ENCODE results near the gene ARF6. TPM values are rescaled to one million over a fixed set of nuclear protein-coding genes. Genes with fewer than 3 reads are reported as not detected.

Gene ARF6
- total RNA-seq, 3 donors from 2014 or later (not counting 1 experiment from before 2014, with no cell fraction given) = 124 to 132 (median 128) TPM

DNA sequence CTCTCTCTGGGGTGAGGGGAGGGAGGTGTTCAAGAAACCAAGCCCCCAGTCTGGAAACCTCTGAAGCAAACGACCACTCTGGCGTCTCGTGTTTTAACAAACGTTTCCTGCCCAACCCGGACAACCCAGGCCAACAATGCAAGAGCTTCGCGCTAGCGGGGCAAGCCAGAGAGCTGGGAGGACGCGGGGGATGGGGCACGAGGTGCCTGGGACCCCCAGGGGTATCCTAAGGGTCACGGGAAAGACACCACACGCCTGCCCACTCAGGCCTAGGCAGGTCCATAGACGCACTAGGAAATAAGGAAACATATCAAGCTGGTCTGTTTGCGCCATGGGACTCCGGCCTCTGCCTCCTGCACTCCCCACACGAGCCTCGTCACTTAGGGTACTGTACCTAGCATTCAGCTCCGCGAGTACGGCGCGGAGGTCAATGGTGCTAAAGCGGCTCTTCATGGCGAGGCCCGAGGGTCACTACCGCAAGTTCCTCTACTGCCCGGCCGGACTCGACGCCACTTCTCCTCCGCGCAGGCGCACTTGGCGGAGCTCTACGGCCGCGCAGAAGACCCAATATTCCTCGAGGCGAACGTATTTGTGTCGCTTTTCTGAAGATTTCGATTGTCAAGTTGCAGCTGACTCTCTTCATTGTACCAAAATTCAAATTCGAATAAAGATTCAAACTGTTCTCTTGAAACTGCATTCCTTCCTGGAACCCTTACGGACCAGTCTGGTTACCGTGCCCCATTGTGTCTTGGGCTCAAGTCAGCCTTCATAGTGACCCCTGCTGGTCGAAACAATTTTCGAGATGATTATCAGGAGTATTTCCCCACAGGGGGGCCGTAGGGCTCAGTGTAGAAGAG is 40.4 kb upstream of the ARF6 start, which contains the start of gene NEMF:
NEMF (minus strand) TSS at position 488 of the 857 bp plus-strand sequence; CDS start at position 453, 35 bp downstream.
- Histone ChIP-seq H3K36me3 (ENCODE audit: control insufficient read depth, insufficient read depth, low read length) (peaks cover 21% of the 10 kb centered on the region), H3K9me3 (ENCODE audit: control insufficient read depth, insufficient read depth, low read length) (no peaks in the 10 kb centered on the region), H3K27ac (ENCODE audit: low read length) (peak within 1 kb of the TSS; percentile 86), H3K4me1 (ENCODE audit: control insufficient read depth, insufficient read depth, low read length) (peaks cover 13% of the 10 kb centered on the region), H3K4me3 (ENCODE audit: low read length) (peak within 1 kb of the TSS; percentile 84), H3K27me3 (ENCODE audit: control insufficient read depth, insufficient read depth, low read length) (no peaks in the 10 kb centered on the region)
- DNase-seq (peak; percentile 71 to 93), ATAC-seq (peak; percentile 81 to 90 (median 82))
- H3K4me3 Mint-ChIP-seq = peak within 1 kb of the TSS; percentile 92
- WGBS (ENCODE audit: insufficient coverage) = under 1% methylated on average over 49 of the region's 49 CpGs
- no peaks in the 10 kb centered on the region for H3K9me3 Mint-ChIP-seq
- H3K36me3 Mint-ChIP-seq = peaks cover 6% of the 10 kb centered on the region
- no peaks in the 10 kb centered on the region for H3K27me3 Mint-ChIP-seq (ENCODE audit: low read depth in 2 of 2)
- H3K27ac Mint-ChIP-seq = peak within 1 kb of the TSS; percentile 93 to 98
- H3K4me1 Mint-ChIP-seq = peaks cover 38 to 45% of the 10 kb centered on the region in 2 donors
- intact Hi-C loops (cut with micrococcal nuclease) = loop anchor here (1.0 to 2.0 kb wide), 4 partner anchors 10 to 680 kb away; partner anchors contain the start of genes DNAAF2 and MAP4K5
- TF ChIP-seq, protein P1, sequence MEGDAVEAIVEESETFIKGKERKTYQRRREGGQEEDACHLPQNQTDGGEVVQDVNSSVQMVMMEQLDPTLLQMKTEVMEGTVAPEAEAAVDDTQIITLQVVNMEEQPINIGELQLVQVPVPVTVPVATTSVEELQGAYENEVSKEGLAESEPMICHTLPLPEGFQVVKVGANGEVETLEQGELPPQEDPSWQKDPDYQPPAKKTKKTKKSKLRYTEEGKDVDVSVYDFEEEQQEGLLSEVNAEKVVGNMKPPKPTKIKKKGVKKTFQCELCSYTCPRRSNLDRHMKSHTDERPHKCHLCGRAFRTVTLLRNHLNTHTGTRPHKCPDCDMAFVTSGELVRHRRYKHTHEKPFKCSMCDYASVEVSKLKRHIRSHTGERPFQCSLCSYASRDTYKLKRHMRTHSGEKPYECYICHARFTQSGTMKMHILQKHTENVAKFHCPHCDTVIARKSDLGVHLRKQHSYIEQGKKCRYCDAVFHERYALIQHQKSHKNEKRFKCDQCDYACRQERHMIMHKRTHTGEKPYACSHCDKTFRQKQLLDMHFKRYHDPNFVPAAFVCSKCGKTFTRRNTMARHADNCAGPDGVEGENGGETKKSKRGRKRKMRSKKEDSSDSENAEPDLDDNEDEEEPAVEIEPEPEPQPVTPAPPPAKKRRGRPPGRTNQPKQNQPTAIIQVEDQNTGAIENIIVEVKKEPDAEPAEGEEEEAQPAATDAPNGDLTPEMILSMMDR (IDR thresholded peaks at IDR 0.05) = peak; percentile 80

DNA sequence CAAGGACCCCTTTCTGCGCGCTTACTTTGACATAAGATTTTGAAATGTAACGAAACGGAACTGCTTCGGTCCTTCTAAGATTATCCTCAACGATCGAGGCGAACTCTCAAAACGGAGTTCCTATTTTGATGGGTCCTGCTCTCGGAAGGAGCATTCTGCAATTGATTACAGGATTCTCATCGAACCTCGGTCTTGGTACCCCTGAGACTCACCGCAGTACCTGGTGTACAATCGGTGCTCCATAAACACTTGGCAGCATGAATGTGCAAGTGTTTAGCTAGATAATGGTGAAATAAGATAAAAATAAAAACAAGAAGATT is 39.8 kb upstream of the ARF6 start:
- intact Hi-C loops (cut with micrococcal nuclease) = loop anchor here (1.0 to 2.0 kb wide), 4 partner anchors 9 to 680 kb away; partner anchors contain the start of genes DNAAF2 and MAP4K5
- H3K9me3 Mint-ChIP-seq = no peaks in the 10 kb centered on the region
- peak in 1 of 3 donors; percentile 3 for ATAC-seq
- H3K27ac ChIP-seq (ENCODE audit: low read length) = peak overlapping the region; percentile 86
- H3K36me3 Mint-ChIP-seq = peaks cover 6% of the 10 kb centered on the region
- peak overlapping the region; percentile 93 to 98 for H3K27ac Mint-ChIP-seq
- DNase-seq = no peak
- no peaks in the 10 kb centered on the region for H3K27me3 Mint-ChIP-seq (ENCODE audit: low read depth in 2 of 2)
- peaks cover 13% of the 10 kb centered on the region for H3K4me1 ChIP-seq (ENCODE audit: control insufficient read depth, insufficient read depth, low read length)
- peak overlapping the region; percentile 84 for H3K4me3 ChIP-seq (ENCODE audit: low read length)
- H3K9me3 ChIP-seq (ENCODE audit: control insufficient read depth, insufficient read depth, low read length) = no peaks in the 10 kb centered on the region
- under 1% methylated on average over 14 of the region's 14 CpGs for WGBS (ENCODE audit: insufficient coverage)
- peaks cover 19% of the 10 kb centered on the region for H3K36me3 ChIP-seq (ENCODE audit: control insufficient read depth, insufficient read depth, low read length)
- H3K4me1 Mint-ChIP-seq = peaks cover 38 to 45% of the 10 kb centered on the region in 2 donors
- no peaks in the 10 kb centered on the region for H3K27me3 ChIP-seq (ENCODE audit: control insufficient read depth, insufficient read depth, low read length)
- TF ChIP-seq, protein P1 (IDR thresholded peaks at IDR 0.05) = peak; percentile 28
- peak overlapping the region; percentile 92 for H3K4me3 Mint-ChIP-seq

DNA sequence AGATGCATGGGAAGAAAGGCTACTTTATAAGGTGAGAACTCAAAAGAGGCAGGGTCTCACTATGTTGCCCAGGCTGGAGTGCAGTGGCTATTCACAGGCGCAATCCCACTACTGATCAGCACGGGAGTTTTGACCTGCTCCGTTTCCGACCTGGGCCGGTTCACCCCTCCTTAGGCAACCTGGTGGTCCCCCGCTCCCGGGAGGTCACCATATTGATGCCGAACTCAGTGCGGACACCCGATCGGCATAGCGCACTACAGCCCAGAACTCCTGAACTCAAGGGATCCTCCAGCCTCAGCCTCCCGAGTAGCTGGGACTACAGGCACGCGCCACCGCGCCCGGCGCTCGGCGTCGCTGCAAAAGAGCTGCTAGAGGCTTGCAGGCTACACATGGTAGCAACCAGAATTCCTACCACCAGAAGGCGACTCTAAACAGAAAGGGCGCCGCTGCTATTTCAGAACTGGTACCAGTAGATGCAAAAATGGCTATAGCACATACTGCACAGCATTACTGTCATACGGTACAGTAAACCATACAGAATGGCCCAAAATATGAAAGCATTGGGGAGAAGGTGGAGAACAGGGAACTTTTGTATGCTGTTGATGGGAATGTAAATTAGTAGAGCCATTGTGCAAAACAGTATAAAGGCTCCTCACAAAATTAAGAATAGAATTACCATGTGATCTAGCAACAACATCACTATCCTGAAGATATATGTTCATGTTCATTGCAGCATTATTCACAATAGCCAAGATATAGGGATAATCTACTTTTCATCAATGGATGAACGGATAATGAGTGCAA is 39.1 kb upstream of the ARF6 start:
- peaks cover 16% of the 10 kb centered on the region for H3K36me3 ChIP-seq (ENCODE audit: control insufficient read depth, insufficient read depth, low read length)
- H3K36me3 Mint-ChIP-seq = peaks cover 6% of the 10 kb centered on the region
- WGBS (ENCODE audit: insufficient coverage) = 19% methylated on average over 22 of the region's 27 CpGs
- peaks cover 38 to 45% of the 10 kb centered on the region in 2 donors for H3K4me1 Mint-ChIP-seq
- peak overlapping the region; percentile 38 for H3K27ac ChIP-seq (ENCODE audit: low read length)
- H3K4me3 ChIP-seq (ENCODE audit: low read length) = peak overlapping the region; percentile 84
- peak overlapping the region; percentile 93 to 98 for H3K27ac Mint-ChIP-seq
- peak overlapping the region; percentile 92 for H3K4me3 Mint-ChIP-seq
- H3K9me3 ChIP-seq (ENCODE audit: control insufficient read depth, insufficient read depth, low read length) = no peaks in the 10 kb centered on the region
- intact Hi-C loops (cut with micrococcal nuclease) = loop anchor here (1.0 to 2.0 kb wide), 4 partner anchors 9 to 679 kb away; partner anchors contain the start of genes DNAAF2 and MAP4K5
- TF ChIP-seq, protein P1 (IDR thresholded peaks at IDR 0.05) = peak; percentile 33
- ATAC-seq (peak; percentile 63 to 71 (median 69)), DNase-seq (peak; percentile 56 to 86)
- H3K9me3 Mint-ChIP-seq = no peaks in the 10 kb centered on the region
- no peaks in the 10 kb centered on the region for H3K27me3 Mint-ChIP-seq (ENCODE audit: low read depth in 2 of 2)
- peaks cover 13% of the 10 kb centered on the region for H3K4me1 ChIP-seq (ENCODE audit: control insufficient read depth, insufficient read depth, low read length)
- H3K27me3 ChIP-seq (ENCODE audit: control insufficient read depth, insufficient read depth, low read length) = no peaks in the 10 kb centered on the region
